SH-SY5Y (cell line): ENCODE results near the gene UBAC1.

Experiments used
- GATA2 ChIP-seq: IDR thresholded peaks from 2 replicates; pipeline ENCODE4 v1.6.1; 2011; ENCODE audit warnings: mild to moderate bottlenecking, low read depth, low read length
- GATA3 ChIP-seq: IDR thresholded peaks from 2 replicates; pipeline ENCODE4 v1.6.1; 2011; ENCODE audit warnings: low read depth, mild to moderate bottlenecking, low read length, moderate library complexity

- TF ChIP-seq GATA2 (no peak), GATA3 (no peak)
Measured at GRCh38 chr9:135973277-135974219, 12.4 kb upstream of the UBAC1 start.
